HEK293 (cell line): ENCODE measurements around the gene LRRN2.

Experiments
- ATF2 ChIP-seq: fragments of 450-650 bp; formaldehyde crosslinking; IDR thresholded peaks from 2 replicates; pipeline ENCODE4 v1.5.1; 2016; ENCODE audit warnings: missing biosample characterization, missing genetic modification characterization, low read depth
- EGR2 ChIP-seq: fragments of 450-650 bp; formaldehyde crosslinking; IDR thresholded peaks from 2 replicates; pipeline ENCODE4 v1.5.1; 2016; ENCODE audit warnings: low read depth, missing biosample characterization, missing genetic modification characterization
- GLIS1 ChIP-seq: fragments of 450-650 bp; formaldehyde crosslinking; IDR thresholded peaks from 2 replicates; pipeline ENCODE4 v1.5.1; 2016; ENCODE audit warnings: missing biosample characterization, missing genetic modification characterization
- OSR2 ChIP-seq: fragments of 450-650 bp; formaldehyde crosslinking; IDR thresholded peaks from 2 replicates; pipeline ENCODE4 v1.5.1; 2016; ENCODE audit warnings: missing biosample characterization, missing genetic modification characterization
- SALL2 ChIP-seq: fragments of 450-650 bp; formaldehyde crosslinking; IDR thresholded peaks from 2 replicates; pipeline ENCODE4 v1.5.0; 2017; ENCODE audit warnings: missing biosample characterization, mild to moderate bottlenecking, missing genetic modification characterization, borderline replicate concordance
- TRIM28 ChIP-seq: IDR thresholded peaks from 2 replicates; pipeline ENCODE4 v1.6.1; 2011; ENCODE audit warnings: low read length, control low read depth, borderline replicate concordance
- TSHZ1 ChIP-seq: fragments of 450-650 bp; formaldehyde crosslinking; IDR thresholded peaks from 2 replicates; pipeline ENCODE4 v1.5.1; 2016; ENCODE audit warnings: missing biosample characterization, missing genetic modification characterization, borderline replicate concordance
- ZBTB21 ChIP-seq: fragments of 450-650 bp; formaldehyde crosslinking; IDR thresholded peaks from 2 replicates; pipeline ENCODE4 v1.5.1; 2017; ENCODE audit warnings: missing biosample characterization, missing genetic modification characterization
- ZFHX2 ChIP-seq: fragments of 450-650 bp; formaldehyde crosslinking; conservative IDR thresholded peaks from 2 replicates; pipeline ENCODE4 v1.5.1; 2016; ENCODE audit warnings: missing biosample characterization, missing genetic modification characterization
- ZNF37A ChIP-seq: fragments of 450-650 bp; IDR thresholded peaks from 2 replicates; pipeline ENCODE4 v1.5.1; 2018; ENCODE audit warnings: missing biosample characterization, missing genetic modification characterization
- ZNF394 ChIP-seq: fragments of 450-650 bp; formaldehyde crosslinking; IDR thresholded peaks from 2 replicates; pipeline ENCODE4 v1.5.1; 2016; ENCODE audit warnings: missing biosample characterization, missing genetic modification characterization, mild to moderate bottlenecking, moderate library complexity, borderline replicate concordance
- ZNF423 ChIP-seq: fragments of 450-650 bp; formaldehyde crosslinking; IDR thresholded peaks from 2 replicates; pipeline ENCODE4 v1.5.1; 2016; ENCODE audit warnings: missing biosample characterization, missing genetic modification characterization
- ZNF433 ChIP-seq: fragments of 450-650 bp; formaldehyde crosslinking; IDR thresholded peaks from 2 replicates; pipeline ENCODE4 v1.5.1; 2016; ENCODE audit warnings: missing biosample characterization, missing genetic modification characterization, low read depth
- ZNF473 ChIP-seq: fragments of 450-650 bp; formaldehyde crosslinking; IDR thresholded peaks from 2 replicates; pipeline ENCODE4 v1.5.1; 2017; ENCODE audit warnings: missing biosample characterization, missing genetic modification characterization
- ZNF544 ChIP-seq: fragments of 450-650 bp; formaldehyde crosslinking; IDR thresholded peaks from 2 replicates; pipeline ENCODE4 v1.5.0; 2017; ENCODE audit warnings: missing biosample characterization, missing genetic modification characterization
- ZNF747 ChIP-seq: fragments of 450-650 bp; formaldehyde crosslinking; IDR thresholded peaks from 2 replicates; pipeline ENCODE4 v1.5.1; 2016; ENCODE audit warnings: missing biosample characterization, missing genetic modification characterization
- ZNF837 ChIP-seq: fragments of 450-650 bp; formaldehyde crosslinking; IDR thresholded peaks from 2 replicates; pipeline ENCODE4 v1.5.1; 2016; ENCODE audit warnings: missing biosample characterization, missing genetic modification characterization
- ZNF843 ChIP-seq: fragments of 450-650 bp; formaldehyde crosslinking; IDR thresholded peaks from 2 replicates; pipeline ENCODE4 v1.5.1; 2016; ENCODE audit warnings: missing biosample characterization, missing genetic modification characterization
- ZSCAN18 ChIP-seq: fragments of 450-650 bp; formaldehyde crosslinking; IDR thresholded peaks from 2 replicates; pipeline ENCODE4 v1.5.1; 2016; ENCODE audit warnings: missing biosample characterization, missing genetic modification characterization
- TF ChIP-seq, protein P1 (sequence below): fragments of 450-650 bp; formaldehyde crosslinking; IDR thresholded peaks from 2 replicates; pipeline ENCODE4 v1.5.1; 2016; ENCODE audit warnings: missing biosample characterization, missing genetic modification characterization, low read depth
- TF ChIP-seq, protein P2 (sequence below): fragments of 450-650 bp; formaldehyde crosslinking; IDR thresholded peaks from 2 replicates; pipeline ENCODE4 v1.5.1; 2017; ENCODE audit warnings: missing biosample characterization, mild to moderate bottlenecking, missing genetic modification characterization, moderate library complexity
- TF ChIP-seq, protein P3 (sequence below): fragments of 450-650 bp; formaldehyde crosslinking; IDR thresholded peaks from 2 replicates; pipeline ENCODE4 v1.5.1; 2016; ENCODE audit warnings: missing biosample characterization, missing genetic modification characterization
- TF ChIP-seq, protein P4 (sequence below): fragments of 450-650 bp; formaldehyde crosslinking; IDR thresholded peaks from 2 replicates; pipeline ENCODE4 v1.5.1; 2016; ENCODE audit warnings: missing biosample characterization, missing genetic modification characterization
- TF ChIP-seq, protein P5 (sequence below): fragments of 450-650 bp; IDR thresholded peaks from 2 replicates; pipeline ENCODE4 v1.5.1; 2018; ENCODE audit warnings: missing biosample characterization, mild to moderate bottlenecking, missing genetic modification characterization

The LRRN2 gene

DNA sequence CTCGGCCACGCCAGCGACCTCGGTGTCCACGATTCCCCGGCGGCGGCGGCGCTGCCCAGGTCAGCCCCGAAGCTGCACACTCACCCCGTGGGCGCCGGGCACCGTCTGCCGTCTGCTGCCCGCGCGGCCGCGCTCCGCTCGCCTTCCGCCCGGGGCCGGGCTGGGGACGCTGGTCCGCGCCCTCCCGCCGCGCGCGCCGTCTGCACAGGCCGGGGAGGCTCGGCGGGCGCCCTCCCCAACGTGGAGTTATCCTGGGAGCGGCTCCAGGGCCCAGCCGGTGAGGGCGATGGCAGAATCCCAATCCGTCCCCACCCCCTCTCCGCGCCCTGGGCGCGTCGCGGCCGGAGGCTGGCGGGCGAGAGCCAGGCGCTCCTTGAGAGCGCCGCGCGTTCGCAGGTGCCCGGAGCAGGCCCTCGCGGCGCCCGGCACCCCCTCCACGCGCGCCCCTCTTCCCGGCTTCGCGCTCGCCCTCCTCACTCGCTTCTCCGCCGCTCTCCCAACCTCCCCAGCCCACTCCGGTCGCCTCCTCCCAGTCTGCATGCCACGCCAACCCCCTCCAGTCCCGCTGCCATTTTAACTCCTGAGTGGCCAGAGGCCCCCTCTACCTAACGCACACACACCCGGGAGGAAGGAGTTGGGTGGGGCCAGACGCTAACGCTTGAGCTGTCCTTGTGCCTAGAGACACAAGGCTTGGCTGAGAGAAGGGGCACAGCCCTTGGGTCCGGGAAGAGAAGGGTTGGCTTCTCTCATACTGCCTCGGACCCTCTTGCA lies at the start of gene LRRN2 (continued):
- TF ChIP-seq, protein P1, sequence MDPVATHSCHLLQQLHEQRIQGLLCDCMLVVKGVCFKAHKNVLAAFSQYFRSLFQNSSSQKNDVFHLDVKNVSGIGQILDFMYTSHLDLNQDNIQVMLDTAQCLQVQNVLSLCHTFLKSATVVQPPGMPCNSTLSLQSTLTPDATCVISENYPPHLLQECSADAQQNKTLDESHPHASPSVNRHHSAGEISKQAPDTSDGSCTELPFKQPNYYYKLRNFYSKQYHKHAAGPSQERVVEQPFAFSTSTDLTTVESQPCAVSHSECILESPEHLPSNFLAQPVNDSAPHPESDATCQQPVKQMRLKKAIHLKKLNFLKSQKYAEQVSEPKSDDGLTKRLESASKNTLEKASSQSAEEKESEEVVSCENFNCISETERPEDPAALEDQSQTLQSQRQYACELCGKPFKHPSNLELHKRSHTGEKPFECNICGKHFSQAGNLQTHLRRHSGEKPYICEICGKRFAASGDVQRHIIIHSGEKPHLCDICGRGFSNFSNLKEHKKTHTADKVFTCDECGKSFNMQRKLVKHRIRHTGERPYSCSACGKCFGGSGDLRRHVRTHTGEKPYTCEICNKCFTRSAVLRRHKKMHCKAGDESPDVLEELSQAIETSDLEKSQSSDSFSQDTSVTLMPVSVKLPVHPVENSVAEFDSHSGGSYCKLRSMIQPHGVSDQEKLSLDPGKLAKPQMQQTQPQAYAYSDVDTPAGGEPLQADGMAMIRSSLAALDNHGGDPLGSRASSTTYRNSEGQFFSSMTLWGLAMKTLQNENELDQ (tag by site-specific recombination) = no peak
- TF ChIP-seq ZNF544 (tag by site-specific recombination) = no peak
- TF ChIP-seq TRIM28 = no peak
- TF ChIP-seq, protein P2, sequence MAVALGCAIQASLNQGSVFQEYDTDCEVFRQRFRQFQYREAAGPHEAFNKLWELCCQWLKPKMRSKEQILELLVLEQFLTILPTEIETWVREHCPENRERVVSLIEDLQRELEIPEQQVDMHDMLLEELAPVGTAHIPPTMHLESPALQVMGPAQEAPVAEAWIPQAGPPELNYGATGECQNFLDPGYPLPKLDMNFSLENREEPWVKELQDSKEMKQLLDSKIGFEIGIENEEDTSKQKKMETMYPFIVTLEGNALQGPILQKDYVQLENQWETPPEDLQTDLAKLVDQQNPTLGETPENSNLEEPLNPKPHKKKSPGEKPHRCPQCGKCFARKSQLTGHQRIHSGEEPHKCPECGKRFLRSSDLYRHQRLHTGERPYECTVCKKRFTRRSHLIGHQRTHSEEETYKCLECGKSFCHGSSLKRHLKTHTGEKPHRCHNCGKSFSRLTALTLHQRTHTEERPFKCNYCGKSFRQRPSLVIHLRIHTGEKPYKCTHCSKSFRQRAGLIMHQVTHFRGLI (tag by site-specific recombination) = no peak
- TF ChIP-seq GLIS1 (tag by site-specific recombination) = peak; percentile 54
- TF ChIP-seq ZNF394 (tag by site-specific recombination) = no peak
- TF ChIP-seq EGR2 (tag by site-specific recombination) = no peak
- no peak for TF ChIP-seq ZSCAN18 (tag by site-specific recombination)
- TF ChIP-seq, protein P3, sequence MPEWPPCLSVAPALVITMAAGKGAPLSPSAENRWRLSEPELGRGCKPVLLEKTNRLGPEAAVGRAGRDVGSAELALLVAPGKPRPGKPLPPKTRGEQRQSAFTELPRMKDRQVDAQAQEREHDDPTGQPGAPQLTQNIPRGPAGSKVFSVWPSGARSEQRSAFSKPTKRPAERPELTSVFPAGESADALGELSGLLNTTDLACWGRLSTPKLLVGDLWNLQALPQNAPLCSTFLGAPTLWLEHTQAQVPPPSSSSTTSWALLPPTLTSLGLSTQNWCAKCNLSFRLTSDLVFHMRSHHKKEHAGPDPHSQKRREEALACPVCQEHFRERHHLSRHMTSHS (tag by site-specific recombination) = no peak
- TF ChIP-seq, protein P4, sequence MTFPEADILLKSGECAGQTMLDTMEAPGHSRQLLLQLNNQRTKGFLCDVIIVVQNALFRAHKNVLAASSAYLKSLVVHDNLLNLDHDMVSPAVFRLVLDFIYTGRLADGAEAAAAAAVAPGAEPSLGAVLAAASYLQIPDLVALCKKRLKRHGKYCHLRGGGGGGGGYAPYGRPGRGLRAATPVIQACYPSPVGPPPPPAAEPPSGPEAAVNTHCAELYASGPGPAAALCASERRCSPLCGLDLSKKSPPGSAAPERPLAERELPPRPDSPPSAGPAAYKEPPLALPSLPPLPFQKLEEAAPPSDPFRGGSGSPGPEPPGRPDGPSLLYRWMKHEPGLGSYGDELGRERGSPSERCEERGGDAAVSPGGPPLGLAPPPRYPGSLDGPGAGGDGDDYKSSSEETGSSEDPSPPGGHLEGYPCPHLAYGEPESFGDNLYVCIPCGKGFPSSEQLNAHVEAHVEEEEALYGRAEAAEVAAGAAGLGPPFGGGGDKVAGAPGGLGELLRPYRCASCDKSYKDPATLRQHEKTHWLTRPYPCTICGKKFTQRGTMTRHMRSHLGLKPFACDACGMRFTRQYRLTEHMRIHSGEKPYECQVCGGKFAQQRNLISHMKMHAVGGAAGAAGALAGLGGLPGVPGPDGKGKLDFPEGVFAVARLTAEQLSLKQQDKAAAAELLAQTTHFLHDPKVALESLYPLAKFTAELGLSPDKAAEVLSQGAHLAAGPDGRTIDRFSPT (tag by site-specific recombination) = no peak
- no peak for TF ChIP-seq TSHZ1 (tag by site-specific recombination)
- TF ChIP-seq OSR2 (tag by site-specific recombination) = no peak
- TF ChIP-seq ZNF37A = no peak
- no peak for TF ChIP-seq ATF2 (tag by site-specific recombination)
- TF ChIP-seq ZNF473 (tag by site-specific recombination) = no peak
- no peak for TF ChIP-seq ZNF747 (tag by site-specific recombination)
- TF ChIP-seq SALL2 (tag by site-specific recombination) = no peak
- TF ChIP-seq ZNF423 (tag by site-specific recombination) = no peak
- peak; percentile 59 for TF ChIP-seq ZFHX2 (tag by site-specific recombination)
- TF ChIP-seq ZNF433 = no peak
- TF ChIP-seq, protein P5, sequence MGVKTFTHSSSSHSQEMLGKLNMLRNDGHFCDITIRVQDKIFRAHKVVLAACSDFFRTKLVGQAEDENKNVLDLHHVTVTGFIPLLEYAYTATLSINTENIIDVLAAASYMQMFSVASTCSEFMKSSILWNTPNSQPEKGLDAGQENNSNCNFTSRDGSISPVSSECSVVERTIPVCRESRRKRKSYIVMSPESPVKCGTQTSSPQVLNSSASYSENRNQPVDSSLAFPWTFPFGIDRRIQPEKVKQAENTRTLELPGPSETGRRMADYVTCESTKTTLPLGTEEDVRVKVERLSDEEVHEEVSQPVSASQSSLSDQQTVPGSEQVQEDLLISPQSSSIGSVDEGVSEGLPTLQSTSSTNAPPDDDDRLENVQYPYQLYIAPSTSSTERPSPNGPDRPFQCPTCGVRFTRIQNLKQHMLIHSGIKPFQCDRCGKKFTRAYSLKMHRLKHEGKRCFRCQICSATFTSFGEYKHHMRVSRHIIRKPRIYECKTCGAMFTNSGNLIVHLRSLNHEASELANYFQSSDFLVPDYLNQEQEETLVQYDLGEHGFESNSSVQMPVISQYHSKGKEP (tag by site-specific recombination) = no peak
- TF ChIP-seq ZNF843 (tag by site-specific recombination) = no peak
- TF ChIP-seq ZNF837 (tag by site-specific recombination) = no peak
- no peak for TF ChIP-seq ZBTB21 (tag by site-specific recombination)
